GM12873 (cell line): Measurements from ENCODE around the gene CNOT10.

Source experiments
- TF ChIP-seq, protein P1 (sequence below): IDR thresholded peaks from 2 replicates; pipeline ENCODE4 v1.5.1; 2012; ENCODE audit warnings: low read depth, mild to moderate bottlenecking, moderate library complexity, low read length, control low read depth; ENCODE audit not compliant: insufficient read depth; ENCODE audit errors: missing control alignments

The CNOT10 gene

DNA sequence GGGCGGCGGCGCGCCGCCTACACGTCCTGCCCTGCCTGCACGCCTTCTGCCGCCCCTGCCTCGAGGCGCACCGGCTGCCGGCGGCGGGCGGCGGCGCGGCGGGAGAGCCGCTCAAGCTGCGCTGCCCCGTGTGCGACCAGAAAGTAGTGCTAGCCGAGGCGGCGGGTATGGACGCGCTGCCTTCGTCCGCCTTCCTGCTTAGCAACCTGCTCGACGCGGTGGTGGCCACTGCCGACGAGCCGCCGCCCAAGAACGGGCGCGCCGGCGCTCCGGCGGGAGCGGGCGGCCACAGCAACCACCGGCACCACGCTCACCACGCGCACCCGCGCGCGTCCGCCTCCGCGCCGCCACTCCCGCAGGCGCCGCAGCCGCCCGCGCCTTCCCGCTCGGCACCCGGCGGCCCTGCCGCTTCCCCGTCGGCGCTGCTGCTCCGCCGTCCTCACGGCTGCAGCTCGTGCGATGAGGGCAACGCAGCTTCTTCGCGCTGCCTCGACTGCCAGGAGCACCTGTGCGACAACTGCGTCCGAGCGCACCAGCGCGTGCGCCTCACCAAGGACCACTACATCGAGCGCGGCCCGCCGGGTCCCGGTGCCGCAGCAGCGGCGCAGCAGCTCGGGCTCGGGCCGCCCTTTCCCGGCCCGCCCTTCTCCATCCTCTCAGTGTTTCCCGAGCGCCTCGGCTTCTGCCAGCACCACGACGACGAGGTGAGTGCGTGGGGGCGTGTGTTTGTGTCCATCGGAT lies 133.4 kb downstream of the CNOT10 start:
- TF ChIP-seq, protein P1, sequence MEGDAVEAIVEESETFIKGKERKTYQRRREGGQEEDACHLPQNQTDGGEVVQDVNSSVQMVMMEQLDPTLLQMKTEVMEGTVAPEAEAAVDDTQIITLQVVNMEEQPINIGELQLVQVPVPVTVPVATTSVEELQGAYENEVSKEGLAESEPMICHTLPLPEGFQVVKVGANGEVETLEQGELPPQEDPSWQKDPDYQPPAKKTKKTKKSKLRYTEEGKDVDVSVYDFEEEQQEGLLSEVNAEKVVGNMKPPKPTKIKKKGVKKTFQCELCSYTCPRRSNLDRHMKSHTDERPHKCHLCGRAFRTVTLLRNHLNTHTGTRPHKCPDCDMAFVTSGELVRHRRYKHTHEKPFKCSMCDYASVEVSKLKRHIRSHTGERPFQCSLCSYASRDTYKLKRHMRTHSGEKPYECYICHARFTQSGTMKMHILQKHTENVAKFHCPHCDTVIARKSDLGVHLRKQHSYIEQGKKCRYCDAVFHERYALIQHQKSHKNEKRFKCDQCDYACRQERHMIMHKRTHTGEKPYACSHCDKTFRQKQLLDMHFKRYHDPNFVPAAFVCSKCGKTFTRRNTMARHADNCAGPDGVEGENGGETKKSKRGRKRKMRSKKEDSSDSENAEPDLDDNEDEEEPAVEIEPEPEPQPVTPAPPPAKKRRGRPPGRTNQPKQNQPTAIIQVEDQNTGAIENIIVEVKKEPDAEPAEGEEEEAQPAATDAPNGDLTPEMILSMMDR, result no peak

DNA sequence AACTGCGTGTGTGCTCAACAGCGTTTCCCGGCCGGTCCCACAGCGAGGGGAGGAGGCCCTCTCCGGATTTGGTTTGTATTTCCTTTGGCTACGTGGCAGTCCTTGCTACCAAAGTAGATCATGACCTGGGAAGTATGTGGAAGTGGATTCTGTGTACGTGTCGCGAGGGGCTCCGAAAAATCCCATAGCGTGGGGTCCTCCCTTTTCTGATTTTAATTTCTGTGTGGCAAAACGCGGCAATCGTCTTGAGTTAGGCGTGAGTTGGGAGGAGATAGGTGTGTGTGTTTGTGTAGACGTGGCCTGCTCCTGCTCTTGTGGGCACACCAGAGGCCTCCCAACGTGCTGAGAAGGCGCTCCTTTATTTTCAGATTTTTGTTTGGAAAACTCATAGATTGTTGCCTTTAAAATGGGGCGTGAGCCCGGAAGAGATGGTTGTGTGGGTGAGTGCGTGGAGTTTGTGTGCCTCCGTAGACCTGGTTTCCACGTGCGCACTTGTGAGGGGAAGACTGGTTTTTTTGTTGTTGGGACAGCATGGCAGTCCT lies 134.1 kb downstream of the CNOT10 start:
- TF ChIP-seq, protein P1, result no peak

DNA sequence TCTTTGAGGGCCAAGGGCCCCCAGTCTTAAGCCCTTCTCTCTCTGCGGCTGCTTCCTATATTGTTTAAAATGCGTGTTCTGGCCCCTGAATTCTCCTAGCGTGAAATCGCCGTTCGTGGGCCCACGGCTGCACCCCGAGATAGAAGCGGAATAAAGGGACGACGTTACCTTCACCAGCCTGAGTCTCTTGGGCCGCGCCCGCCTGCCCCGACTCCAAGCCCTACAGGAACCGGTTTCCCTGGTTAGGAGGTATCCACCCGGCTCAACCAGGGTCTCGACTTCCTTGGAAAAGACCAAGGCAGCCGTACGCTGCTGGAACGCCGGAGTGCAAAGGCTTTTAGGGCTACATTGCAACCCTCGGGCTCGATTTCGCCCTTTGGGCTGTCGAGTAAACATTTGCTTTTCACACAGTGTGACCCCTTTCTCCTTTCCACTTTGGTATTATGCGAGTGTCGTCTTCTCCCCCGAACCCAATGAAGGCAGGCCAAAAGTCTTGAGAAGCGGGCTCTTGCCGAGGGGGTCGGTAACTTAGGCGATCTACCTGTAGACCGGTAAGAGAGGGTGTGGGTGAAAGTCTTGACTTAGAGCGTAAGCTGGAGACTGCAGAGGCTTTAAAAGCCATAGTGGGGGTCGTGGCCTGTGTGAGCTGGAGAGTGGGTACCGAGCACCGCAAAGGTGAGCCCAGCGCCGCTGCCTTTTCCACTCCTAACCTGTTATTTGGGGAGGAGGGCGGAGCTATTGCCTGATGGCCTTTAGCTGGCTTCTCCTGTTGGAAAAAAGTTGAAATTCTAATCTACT lies 134.8 kb downstream of the CNOT10 start:
- TF ChIP-seq, protein P1, result no peak

DNA sequence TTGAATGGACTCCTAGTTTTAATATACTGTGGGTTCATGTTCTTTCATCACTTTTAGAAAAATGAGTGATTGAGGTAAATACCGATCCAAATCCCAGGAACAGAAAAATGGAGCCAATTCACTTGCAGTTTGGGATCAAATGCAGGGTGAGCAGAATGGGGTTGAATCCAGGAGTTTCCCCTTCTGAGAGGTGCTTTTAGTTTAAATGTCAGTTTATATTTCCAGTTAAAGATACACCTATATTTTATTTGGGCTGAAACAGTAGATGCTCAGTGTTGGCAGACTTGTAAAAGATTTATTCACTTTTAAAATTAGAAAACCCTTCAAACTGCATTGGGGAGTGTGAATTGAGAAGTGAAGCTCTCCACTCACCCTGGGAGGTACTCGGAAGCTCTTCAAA lies 135.4 kb downstream of the CNOT10 start:
- TF ChIP-seq, protein P1, result no peak

DNA sequence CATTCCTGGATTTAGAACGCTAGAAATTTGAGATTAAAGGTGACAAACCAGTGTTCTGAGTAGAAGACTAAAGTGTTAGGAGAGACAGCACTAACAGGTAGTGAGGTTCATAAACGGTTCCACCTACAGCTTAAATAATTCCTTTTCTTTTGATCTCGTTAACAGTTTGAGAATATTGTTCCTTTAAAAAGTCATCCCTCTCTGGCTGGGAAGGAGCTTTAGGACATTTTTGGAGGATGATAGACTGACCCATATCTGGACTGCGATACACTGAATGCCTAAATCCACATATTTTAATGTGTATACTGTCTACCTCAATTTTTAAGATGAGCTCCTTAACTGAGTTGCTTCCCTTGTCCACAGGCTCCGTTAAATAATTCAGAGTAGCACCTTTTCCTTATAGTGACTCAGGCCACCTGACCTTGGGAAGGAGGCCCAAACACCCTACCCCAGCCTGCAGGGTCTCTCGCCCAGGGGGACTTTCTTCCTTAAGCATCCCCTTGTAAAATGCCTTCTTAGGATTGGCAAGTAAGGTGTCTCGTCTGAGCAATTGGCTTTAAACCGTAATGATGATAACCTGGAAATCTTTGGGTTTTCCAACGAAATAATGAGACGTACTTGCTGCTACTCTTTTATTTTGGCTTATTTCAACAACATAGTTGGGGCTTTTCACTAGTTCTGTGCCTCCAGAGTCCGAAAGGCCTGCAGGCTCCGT lies 136.1 kb downstream of the CNOT10 start:
- TF ChIP-seq, protein P1, result no peak

DNA sequence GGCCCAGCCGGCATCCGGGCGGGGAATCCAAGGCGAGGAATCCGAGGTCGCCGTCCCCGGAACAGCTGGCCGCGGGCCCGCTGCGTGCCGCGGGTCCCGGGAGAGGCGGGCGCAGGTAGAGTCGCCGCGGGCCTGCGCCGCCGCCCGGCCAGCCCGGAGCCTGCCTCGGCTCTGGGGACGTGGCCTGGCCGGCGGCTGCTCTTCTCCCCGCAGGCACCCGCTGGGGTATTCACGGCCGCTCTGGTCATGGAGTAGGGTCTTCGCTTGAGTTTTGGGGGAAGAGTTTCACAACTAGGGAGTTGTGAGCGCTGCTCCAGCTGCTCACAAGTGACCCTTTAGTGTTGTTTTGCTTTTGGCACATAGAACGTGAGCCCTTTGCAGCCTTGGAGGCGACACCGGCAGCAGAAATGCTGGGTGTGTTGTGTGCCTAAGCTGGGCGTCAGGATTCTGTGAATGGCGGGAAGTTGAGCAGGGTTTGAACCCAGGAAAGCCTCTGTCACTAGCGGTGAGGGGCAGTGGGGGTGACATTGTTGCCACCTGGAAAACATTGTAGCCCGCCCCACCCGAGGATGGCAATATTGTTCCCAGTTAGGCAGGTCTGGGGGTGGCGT lies 136.8 kb downstream of the CNOT10 start:
- TF ChIP-seq, protein P1, result no peak
